ENCODE data around the gene SLC23A1. TPM values are rescaled to one million over a fixed set of nuclear protein-coding genes. Genes with fewer than 3 reads are reported as not detected.

The SLC23A1 gene
- total RNA-seq, 1 donor from 2014 or later: not detected

- Mint-ChIP-seq H3K4me3 (ENCODE audit: unreplicated experiment) (peak within 1 kb of the TSS; percentile 75), H3K27me3 (ENCODE audit: low read depth) (no peaks in the 10 kb centered on the region), H3K4me1 (ENCODE audit: low read depth) (peaks cover 13% of the 10 kb centered on the region), H3K36me3 (ENCODE audit: low read depth) (peaks cover 1% of the 10 kb centered on the region), H3K27ac (ENCODE audit: unreplicated experiment) (no peak within 1 kb of the TSS), H3K9me3 (ENCODE audit: low read depth) (no peaks in the 10 kb centered on the region)
- no peak for TF ChIP-seq CTCF (IDR thresholded peaks at IDR 0.05)
- peak; percentile 76 for DNase-seq (ENCODE audit: low spot score)
These were observed 11.8 kb upstream of the SLC23A1 start, which contains the start of gene PROB1 for GRCh38 chr5:139394654-139395566. Gene PROB1 (minus strand): TSS chr5:139395104. CDS start chr5:139395081, 23 bp downstream.

- Mint-ChIP-seq H3K4me3 (ENCODE audit: unreplicated experiment) (peak overlapping the region; percentile 75), H3K4me1 (ENCODE audit: low read depth) (peaks cover 13% of the 10 kb centered on the region), H3K27me3 (ENCODE audit: low read depth) (no peaks in the 10 kb centered on the region), H3K9me3 (ENCODE audit: low read depth) (no peaks in the 10 kb centered on the region), H3K36me3 (ENCODE audit: low read depth) (peaks cover 1% of the 10 kb centered on the region), H3K27ac (ENCODE audit: unreplicated experiment) (no peak overlapping the region)
- peak; percentile 78 for TF ChIP-seq CTCF (IDR thresholded peaks at IDR 0.05)
- peak; percentile 86 for DNase-seq (ENCODE audit: low spot score)
These were observed 11.1 kb upstream of the SLC23A1 start for GRCh38 chr5:139394123-139394653.

- DNase-seq (ENCODE audit: low spot score): peak; percentile 74
- H3K27ac Mint-ChIP-seq (ENCODE audit: unreplicated experiment): no peak overlapping the region
- H3K9me3 Mint-ChIP-seq (ENCODE audit: low read depth): no peaks in the 10 kb centered on the region
- H3K4me1 Mint-ChIP-seq (ENCODE audit: low read depth): peaks cover 13% of the 10 kb centered on the region
- H3K4me3 Mint-ChIP-seq (ENCODE audit: unreplicated experiment): peak overlapping the region; percentile 75
- H3K36me3 Mint-ChIP-seq (ENCODE audit: low read depth): peaks cover 1% of the 10 kb centered on the region
- no peak for TF ChIP-seq CTCF (IDR thresholded peaks at IDR 0.05)
- no peaks in the 10 kb centered on the region for H3K27me3 Mint-ChIP-seq (ENCODE audit: low read depth)
These were observed 10.5 kb upstream of the SLC23A1 start for GRCh38 chr5:139393497-139394122.

- Mint-ChIP-seq H3K36me3 (ENCODE audit: low read depth) (peaks cover 1% of the 10 kb centered on the region), H3K27ac (ENCODE audit: unreplicated experiment) (peak overlapping the region; percentile 27), H3K4me3 (ENCODE audit: unreplicated experiment) (peak overlapping the region; percentile 75), H3K9me3 (ENCODE audit: low read depth) (no peaks in the 10 kb centered on the region), H3K4me1 (ENCODE audit: low read depth) (peaks cover 18% of the 10 kb centered on the region), H3K27me3 (ENCODE audit: low read depth) (no peaks in the 10 kb centered on the region)
- peak; percentile 92 for DNase-seq (ENCODE audit: low spot score)
- peak; percentile 79 for TF ChIP-seq CTCF (IDR thresholded peaks at IDR 0.05)
These were observed 9.8 kb upstream of the SLC23A1 start for GRCh38 chr5:139392678-139393496.

Measured in chondrocyte (in vitro differentiated cells).